H1 (cell line): ENCODE measurements around the gene PROK1. TPM values are rescaled to one million over a fixed set of nuclear protein-coding genes. Genes with fewer than 3 reads are reported as not detected.

Experiments
- CTCF ChIA-PET: fragments of 300-600 bp; sonication (Branson Sonifier 250); formaldehyde crosslinking; loops from one replicate; lab custom pipeline; 2021; ENCODE audit not compliant: partially characterized antibody; lab: Charles Lee
- POLR2A ChIA-PET: fragments of 300-600 bp; sonication (Branson Sonifier 250); formaldehyde crosslinking; loops from one replicate; lab custom pipeline; 2021; ENCODE audit warnings: inconsistent platforms; ENCODE audit not compliant: partially characterized antibody; lab: Charles Lee
- DNase-seq, 2 experiments: peaks; one replicate each; pipeline versions ENCODE4 v3.0.0 to v3.0.0-alpha.2; 2010 to 2022; ENCODE audit warnings: low spot score in 2 of 2, low read depth in 1 of 2, mixed read lengths in 1 of 2
- FAIRE-seq: peaks from 2 replicates; lab custom pipeline; 2011; peaks lifted over from hg19 to GRCh38; lab: Jason Lieb, UNC
- H2AFZ ChIP-seq: 2 replicates; pipeline ENCODE4 v1.8.1; 2012; ENCODE audit warnings: low read length, inconsistent platforms
- H2AK5ac ChIP-seq: 2 replicates; pipeline ENCODE4 v1.6.1; 2013; ENCODE audit warnings: low read depth, low read length
- H2BK120ac ChIP-seq: replicated peaks from 2 replicates; pipeline ENCODE3; 2013; ENCODE audit warnings: low read depth, low read length, inconsistent platforms
- H2BK12ac ChIP-seq: 2 replicates; pipeline ENCODE4 v1.6.1; 2013; ENCODE audit warnings: low read depth, low read length
- H2BK15ac ChIP-seq: 2 replicates; pipeline ENCODE4 v1.6.1; 2013; ENCODE audit warnings: low read length
- H2BK20ac ChIP-seq: 2 replicates; pipeline ENCODE4 v1.6.1; 2013; ENCODE audit warnings: low read length
- H2BK5ac ChIP-seq: 2 replicates; pipeline ENCODE4 v1.6.1; 2013; ENCODE audit warnings: low read depth, low read length
- H3K14ac ChIP-seq: 2 replicates; pipeline ENCODE4 v1.6.1; 2013; ENCODE audit warnings: inconsistent platforms; ENCODE audit not compliant: insufficient read length
- H3K18ac ChIP-seq: 2 replicates; pipeline ENCODE4 v1.6.1; 2013; ENCODE audit warnings: low read length; ENCODE audit errors: extremely low read depth
- H3K23ac ChIP-seq: 2 replicates; pipeline ENCODE4 v1.6.1; 2013; ENCODE audit warnings: inconsistent platforms; ENCODE audit not compliant: insufficient read length
- H3K23me2 ChIP-seq: 2 replicates; pipeline ENCODE4 v1.6.1; 2013; ENCODE audit warnings: low read depth, low read length
- H3K27ac ChIP-seq: 2 replicates; pipeline ENCODE4 v1.6.1; 2011; ENCODE audit warnings: low read depth, low read length, inconsistent platforms
- H3K27me3 ChIP-seq, 4 experiments: replicated peaks in 1 of 4; 1 replicate in 1 of 4; 2 replicates in 3 of 4; pipeline versions ENCODE4 v1.6.1 to v1.8.1; 2011 to 2013; ENCODE audit warnings: low read length in 3 of 4, mild to moderate bottlenecking in 3 of 4, inconsistent platforms in 2 of 4, mixed read lengths in 2 of 4, moderate library complexity in 1 of 4; ENCODE audit not compliant: control insufficient read depth in 3 of 4, insufficient read depth in 3 of 4; ENCODE audit errors: extremely low read depth in 1 of 4
- H3K36me3 ChIP-seq, 4 experiments: 2 replicates each; pipeline versions ENCODE4 v1.6.1 to v1.8.1; 2011 to 2013; ENCODE audit warnings: mild to moderate bottlenecking in 4 of 4, low read length in 3 of 4, moderate library complexity in 2 of 4, control low read depth in 1 of 4, inconsistent platforms in 1 of 4; ENCODE audit not compliant: insufficient read depth in 4 of 4, control insufficient read depth in 2 of 4
- H3K4ac ChIP-seq: replicated peaks from 2 replicates; pipeline ENCODE3; 2013; ENCODE audit warnings: low read length, low read depth, mixed read lengths, inconsistent platforms; ENCODE audit not compliant: insufficient read length
- H3K4me1 ChIP-seq, 4 experiments: replicated peaks in 1 of 4; 1 replicate in 1 of 4; 2 replicates in 3 of 4; pipeline versions ENCODE4 v1.6.1 to v1.8.1; 2011 to 2013; ENCODE audit warnings: low read length in 3 of 4, inconsistent platforms in 2 of 4, mixed read lengths in 1 of 4; ENCODE audit not compliant: insufficient read depth in 4 of 4, control insufficient read depth in 3 of 4
- H3K4me2 ChIP-seq, 2 experiments: 2 replicates each; pipeline versions ENCODE4 v1.6.1 to v1.8.1; 2011 to 2013; ENCODE audit warnings: low read depth in 2 of 2, low read length in 2 of 2, control low read depth in 1 of 2, inconsistent platforms in 1 of 2, mild to moderate bottlenecking in 1 of 2; ENCODE audit not compliant: insufficient read depth in 1 of 2
- H3K4me3 ChIP-seq, 4 experiments: fragments of 200-600, 300-600 bp in 1 of 4; sonication (generic), shearing (Covaris generic), sonication (Bioruptor Twin) in 1 of 4; 2 replicates each; pipeline versions ENCODE4 v1.5.1 to v1.8.1; 2011 to 2016; ENCODE audit warnings: low read length in 4 of 4, low read depth in 3 of 4, control low read depth in 2 of 4, inconsistent platforms in 2 of 4, mild to moderate bottlenecking in 2 of 4, mixed read lengths in 1 of 4, moderate library complexity in 1 of 4; ENCODE audit not compliant: insufficient read depth in 2 of 4; ENCODE audit errors: extremely low read depth in 1 of 4
- H3K56ac ChIP-seq: replicated peaks from 2 replicates; pipeline ENCODE3; 2013; ENCODE audit warnings: low read depth, mild to moderate bottlenecking, mixed read lengths, low read length, inconsistent platforms; ENCODE audit not compliant: insufficient read length
- H3K79me1 ChIP-seq: 2 replicates; pipeline ENCODE4 v1.6.1; 2013; ENCODE audit warnings: low read depth, low read length, control low read depth
- H3K79me2 ChIP-seq, 2 experiments: 2 replicates each; pipeline versions ENCODE4 v1.6.1 to v1.8.1; 2012 to 2013; ENCODE audit warnings: low read length in 2 of 2, mild to moderate bottlenecking in 2 of 2, inconsistent platforms in 1 of 2; ENCODE audit not compliant: insufficient read depth in 2 of 2, control insufficient read depth in 1 of 2
- H3K9ac ChIP-seq, 4 experiments: replicated peaks in 1 of 4; 1 replicate in 1 of 4; 2 replicates in 3 of 4; pipeline versions ENCODE4 v1.6.1 to v1.8.1; 2011 to 2013; ENCODE audit warnings: low read depth in 3 of 4, low read length in 3 of 4, control low read depth in 2 of 4, mild to moderate bottlenecking in 2 of 4, moderate library complexity in 2 of 4, inconsistent platforms in 1 of 4; ENCODE audit errors: extremely low read depth in 1 of 4
- H3K9me3 ChIP-seq, 2 experiments: 2 replicates each; pipeline versions ENCODE4 v1.6.1 to v1.8.1; 2012 to 2013; ENCODE audit warnings: mild to moderate bottlenecking in 2 of 2, moderate library complexity in 2 of 2, control low read depth in 1 of 2, inconsistent platforms in 1 of 2, low read depth in 1 of 2, low read length in 1 of 2, mixed read lengths in 1 of 2; ENCODE audit not compliant: insufficient read depth in 2 of 2
- H4K20me1 ChIP-seq, 2 experiments: replicated peaks in 1 of 2; 2 replicates each; pipeline versions ENCODE3 to v1.8.1; 2011 to 2013; ENCODE audit warnings: inconsistent platforms in 2 of 2, low read length in 2 of 2, mild to moderate bottlenecking in 1 of 2; ENCODE audit not compliant: insufficient read depth in 2 of 2, control insufficient read depth in 1 of 2
- H4K5ac ChIP-seq: 2 replicates; pipeline ENCODE4 v1.6.1; 2013; ENCODE audit warnings: low read length, low read depth, mixed read lengths, inconsistent platforms; ENCODE audit not compliant: insufficient read length
- H4K8ac ChIP-seq: 2 replicates; pipeline ENCODE4 v1.8.0; 2013; ENCODE audit warnings: mild to moderate bottlenecking, moderate library complexity, low read length, inconsistent platforms; ENCODE audit not compliant: insufficient read depth; ENCODE audit errors: extremely low read depth
- H4K91ac ChIP-seq: replicated peaks from 2 replicates; pipeline ENCODE3; 2013; ENCODE audit warnings: low read length, mixed read lengths, inconsistent platforms; ENCODE audit not compliant: insufficient read length
- EZH2 ChIP-seq: fragments of 200-600 bp; sonication (generic); IDR thresholded peaks from 2 replicates; pipeline ENCODE4 v1.7.1; 2012; ENCODE audit warnings: low read depth, mild to moderate bottlenecking, moderate library complexity, low read length, inconsistent platforms; ENCODE audit not compliant: severe bottlenecking
- POU5F1 ChIP-seq: IDR thresholded peaks from 2 replicates; pipeline ENCODE4 v1.6.1; 2011; ENCODE audit warnings: low read depth, mild to moderate bottlenecking, low read length, moderate library complexity
- RXRA ChIP-seq: IDR thresholded peaks from 2 replicates; pipeline ENCODE4 v1.6.1; 2011; ENCODE audit warnings: low read depth, mild to moderate bottlenecking, low read length, moderate library complexity; ENCODE audit not compliant: insufficient read depth
- WGBS, 2 experiments: shearing (Covaris generic) in 1 of 2; methylation state at CpG; one replicate each; pipeline versions ENCODE4 v1.1.6 to v1.1.7; 2013 to 2015; ENCODE audit warnings: low lambda C conversion rate in 2 of 2, mixed read lengths in 2 of 2, inconsistent platforms in 1 of 2, low coverage in 1 of 2, missing lambda C conversion rate in 1 of 2; ENCODE audit not compliant: insufficient replicate concordance in 2 of 2, insufficient coverage in 1 of 2, insufficient read length in 1 of 2; ENCODE audit errors: extremely low coverage in 1 of 2, missing lambda C conversion rate in 1 of 2; 5-methylcytosine and 5-hydroxymethylcytosine counted together
- polyA plus RNA-seq, 7 experiments: library from polyadenylated mRNA; depleted of rRNA in 3 of 7; stranded (reverse) in 5 of 7; unstranded in 2 of 7; fragments of >200 nt in 5 of 7; fragments of 200-250 nt in 2 of 7; gene quantifications; 1 replicate in 5 of 7; 2 replicates in 1 of 7; 4 replicates in 1 of 7; pipeline versions ENCODE4 v1.2.1 to v1.2.3, GENCODE V29; 2011 to 2013; ENCODE audit warnings: missing spikeins in 2 of 7, mixed read lengths in 2 of 7
- total RNA-seq: library from RNA; stranded (reverse); fragmentation: NEBNext Ultra II Directional; extraction: Animal tissue kit (Norgen Biotek cat#: 25700); gene quantifications from 2 replicates; pipeline ENCODE4 v1.2.1, GENCODE V29; 2021

PROK1 gene
- total and polyA plus RNA-seq, 2 of the 8 experiments (the other 6 are each of a cell fraction or from before 2014, with no cell fraction given) = 0.12 TPM; not detected in 1

- no peak overlapping the region for H2AFZ ChIP-seq
- H2BK12ac ChIP-seq = no peak overlapping the region
- H4K8ac ChIP-seq = no peak overlapping the region
- H2BK120ac ChIP-seq = no peak overlapping the region
- WGBS, 2 experiments = 87% methylated on average over 6 of the region's 6 CpGs; no CpG with 5 or more reads in 1 of the 2 experiments
- H3K56ac ChIP-seq = no peak overlapping the region
- H4K91ac ChIP-seq = no peak overlapping the region
- H3K79me2 ChIP-seq = no peaks in the 10 kb centered on the region
- no peak overlapping the region for H3K23ac ChIP-seq
- no peak overlapping the region for H2BK15ac ChIP-seq
- H3K4ac ChIP-seq = no peak overlapping the region
- H4K20me1 ChIP-seq = no peaks in the 10 kb centered on the region
- H3K23me2 ChIP-seq = no peaks in the 10 kb centered on the region; the same call in 1 of the 2 replicates
- no peaks in the 10 kb centered on the region for H3K36me3 ChIP-seq
- peaks cover 0 to 4% (median 0%) of the 10 kb centered on the region in 4 experiments; a peak in 1 of 7 replicates for H3K4me1 ChIP-seq
- no peak overlapping the region for H3K18ac ChIP-seq
- ChIA-PET POLR2A (no interaction called here), CTCF (interaction anchor here (0.9 to 4.0 kb wide), 12 partner anchors 9 to 272 kb away, joined by 3 to 41 read pairs (median 5); no protein-coding TSS in a partner anchor)
- H3K9ac ChIP-seq = no peak overlapping the region
- no peak overlapping the region for H3K4me2 ChIP-seq
- H2BK5ac ChIP-seq = no peak overlapping the region
- H3K79me1 ChIP-seq = no peaks in the 10 kb centered on the region; the same call in 1 of the 2 replicates
- H2BK20ac ChIP-seq = no peak overlapping the region
- H4K5ac ChIP-seq = no peak overlapping the region
- no peak overlapping the region for H3K4me3 ChIP-seq
- no peak overlapping the region for H3K14ac ChIP-seq
- H2AK5ac ChIP-seq = no peak overlapping the region
- H3K9me3 ChIP-seq = no peaks in the 10 kb centered on the region
- no peak for DNase-seq
- no peak for FAIRE-seq
- no peaks in the 10 kb centered on the region; a peak in 1 of 7 replicates for H3K27me3 ChIP-seq
- no peak overlapping the region for H3K27ac ChIP-seq
- TF ChIP-seq POU5F1 (no peak), RXRA (no peak), EZH2 (no peak)
These were observed 23.5 kb downstream of the PROK1 start for GRCh38 chr1:110474444-110474843.
